OCI-LY1 (cell line): ENCODE data around the gene SOS1.
"Not testable (repeated sequence)": the region's sequence is repeated elsewhere in the genome, so short reads cannot be mapped to it uniquely, and the experiment has no call there.

ENCODE experiments used
- H2AFZ ChIP-seq: fragments of 200-600 bp; sonication (generic), shearing (Covaris generic); 2 replicates; pipeline ENCODE4 v1.6.0; 2014; ENCODE audit warnings: antibody characterized with exemption, mild to moderate bottlenecking, low read length
- H3F3A ChIP-seq: fragments of 200-600 bp; sonication (generic), shearing (Covaris generic); 2 replicates; pipeline ENCODE4 v1.6.0; 2014; ENCODE audit warnings: mild to moderate bottlenecking, antibody characterized with exemption, low read length, moderate library complexity; ENCODE audit not compliant: insufficient read depth
- H3K27ac ChIP-seq: fragments of 200-600 bp; sonication (generic); 2 replicates; pipeline ENCODE4 v1.5.1; 2014; ENCODE audit warnings: low read length, mixed run types, mild to moderate bottlenecking, low read depth; ENCODE audit not compliant: poor library complexity, severe bottlenecking
- H3K27me3 ChIP-seq: fragments of 200-600 bp; sonication (generic); 2 replicates; pipeline ENCODE4 v1.6.0; 2014; ENCODE audit warnings: antibody characterized with exemption, mild to moderate bottlenecking, low read length, moderate library complexity; ENCODE audit not compliant: insufficient read depth
- H3K36me3 ChIP-seq: fragments of 200-600 bp; sonication (generic); 2 replicates; pipeline ENCODE4 v1.6.1; 2014; ENCODE audit warnings: mild to moderate bottlenecking, antibody characterized with exemption, low read length, moderate library complexity, mixed read lengths; ENCODE audit not compliant: insufficient read depth
- H3K4me1 ChIP-seq: fragments of 200-600 bp; sonication (generic); 2 replicates; pipeline ENCODE4 v1.5.1; 2014; ENCODE audit warnings: mild to moderate bottlenecking, low read length, moderate library complexity; ENCODE audit not compliant: insufficient read depth, severe bottlenecking
- H3K4me2 ChIP-seq: fragments of 200-600 bp; sonication (generic), shearing (Covaris generic); 2 replicates; pipeline ENCODE4 v1.6.1; 2014; ENCODE audit warnings: low read length
- H3K4me3 ChIP-seq: fragments of 200-600 bp; sonication (generic); 2 replicates; pipeline ENCODE4 v1.5.1; 2014; ENCODE audit warnings: low read length, low read depth, mild to moderate bottlenecking, mixed read lengths; ENCODE audit not compliant: poor library complexity, severe bottlenecking
- H3K79me2 ChIP-seq: fragments of 200-600 bp; shearing (Covaris generic); 2 replicates; pipeline ENCODE4 v1.6.1; 2016; ENCODE audit warnings: mixed run types, low read length, mixed read lengths; ENCODE audit not compliant: insufficient read depth
- H3K9ac ChIP-seq: fragments of 200-600 bp; sonication (generic), shearing (Covaris generic); 2 replicates; pipeline ENCODE4 v1.6.1; 2014; ENCODE audit warnings: mild to moderate bottlenecking, low read length, mixed read lengths
- H3K9me2 ChIP-seq: fragments of 200-600 bp; sonication (generic), shearing (Covaris generic); 2 replicates; pipeline ENCODE4 v1.6.1; 2014; ENCODE audit warnings: low read depth, mild to moderate bottlenecking, low read length, mixed read lengths
- H3K9me3 ChIP-seq: fragments of 200-600 bp; shearing (Covaris generic); 2 replicates; pipeline ENCODE4 v1.6.1; 2014; ENCODE audit warnings: low read length, mixed read lengths
- H4K20me1 ChIP-seq: fragments of 200-600 bp; sonication (generic), shearing (Covaris generic); 2 replicates; pipeline ENCODE4 v1.6.0; 2016; ENCODE audit warnings: mild to moderate bottlenecking, low read length; ENCODE audit not compliant: insufficient read depth
- EZH2 ChIP-seq: fragments of 200-600 bp; sonication (generic), shearing (Covaris generic); IDR thresholded peaks from 2 replicates; pipeline ENCODE4 v1.8.0; 2017; ENCODE audit warnings: borderline replicate concordance, mixed run types, mild to moderate bottlenecking, antibody characterized with exemption, low read length, moderate library complexity, mixed read lengths
- TF ChIP-seq, protein P1 (sequence below): fragments of 200-600 bp; sonication (generic), shearing (Covaris generic); IDR thresholded peaks from 2 replicates; pipeline ENCODE4 v1.5.1; 2017; ENCODE audit warnings: mild to moderate bottlenecking, antibody characterized with exemption, low read length, moderate library complexity, mixed read lengths

The SOS1 gene

DNA sequence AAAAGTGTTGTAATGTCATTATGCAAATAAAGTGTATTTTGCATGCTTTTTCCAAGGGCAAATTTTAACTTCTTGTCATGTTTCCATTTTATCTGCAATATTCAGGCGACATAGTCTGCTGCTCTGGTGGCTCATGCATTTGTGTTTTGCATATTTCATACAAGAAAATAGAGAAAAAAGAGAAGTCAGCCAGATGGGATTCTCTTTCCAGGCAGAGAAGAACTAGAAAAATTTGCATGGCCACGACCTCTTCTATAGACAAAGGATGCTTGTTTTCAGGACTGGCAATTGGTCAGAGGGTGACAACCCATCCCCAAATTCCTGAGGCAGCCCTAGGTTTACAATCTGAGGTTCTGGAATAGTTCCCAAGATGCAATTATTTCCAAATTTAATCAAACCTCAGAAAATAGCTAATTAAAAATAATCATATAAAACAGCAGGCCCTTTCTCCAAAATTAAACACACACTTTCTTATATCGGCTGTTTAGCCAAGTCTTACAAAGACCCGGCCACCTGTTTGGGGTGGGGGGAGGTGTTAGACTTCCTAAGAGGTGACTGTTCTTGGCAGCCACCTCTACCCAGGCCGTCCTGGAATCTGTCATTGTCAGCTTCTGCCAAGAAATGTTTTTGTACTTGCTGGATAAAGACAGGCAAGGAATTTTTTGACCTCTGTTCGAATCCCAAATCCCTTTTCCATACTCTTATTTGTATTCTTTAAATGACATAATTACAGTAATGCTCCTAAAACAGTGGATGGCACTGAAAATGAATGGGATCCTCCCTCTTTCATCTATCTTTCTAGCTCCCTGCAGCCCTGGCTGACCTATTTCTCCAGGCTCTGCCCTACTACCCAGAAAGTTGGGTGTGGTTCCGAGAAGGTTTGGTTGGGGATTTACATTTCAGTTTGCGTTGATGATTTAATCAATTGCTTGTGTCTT is 20.8 kb upstream of the SOS1 start:
- peak overlapping the region; percentile 49 for H3K27ac ChIP-seq
- no peak overlapping the region for H2AFZ ChIP-seq
- no peaks in the 10 kb centered on the region for H3K9me3 ChIP-seq
- TF ChIP-seq, protein P1, sequence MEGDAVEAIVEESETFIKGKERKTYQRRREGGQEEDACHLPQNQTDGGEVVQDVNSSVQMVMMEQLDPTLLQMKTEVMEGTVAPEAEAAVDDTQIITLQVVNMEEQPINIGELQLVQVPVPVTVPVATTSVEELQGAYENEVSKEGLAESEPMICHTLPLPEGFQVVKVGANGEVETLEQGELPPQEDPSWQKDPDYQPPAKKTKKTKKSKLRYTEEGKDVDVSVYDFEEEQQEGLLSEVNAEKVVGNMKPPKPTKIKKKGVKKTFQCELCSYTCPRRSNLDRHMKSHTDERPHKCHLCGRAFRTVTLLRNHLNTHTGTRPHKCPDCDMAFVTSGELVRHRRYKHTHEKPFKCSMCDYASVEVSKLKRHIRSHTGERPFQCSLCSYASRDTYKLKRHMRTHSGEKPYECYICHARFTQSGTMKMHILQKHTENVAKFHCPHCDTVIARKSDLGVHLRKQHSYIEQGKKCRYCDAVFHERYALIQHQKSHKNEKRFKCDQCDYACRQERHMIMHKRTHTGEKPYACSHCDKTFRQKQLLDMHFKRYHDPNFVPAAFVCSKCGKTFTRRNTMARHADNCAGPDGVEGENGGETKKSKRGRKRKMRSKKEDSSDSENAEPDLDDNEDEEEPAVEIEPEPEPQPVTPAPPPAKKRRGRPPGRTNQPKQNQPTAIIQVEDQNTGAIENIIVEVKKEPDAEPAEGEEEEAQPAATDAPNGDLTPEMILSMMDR: no peak
- TF ChIP-seq EZH2: no peak
- H3K4me1 ChIP-seq: peaks cover 23% of the 10 kb centered on the region
- no peaks in the 10 kb centered on the region for H4K20me1 ChIP-seq
- H3K27me3 ChIP-seq: no peaks in the 10 kb centered on the region
- no peak overlapping the region for H3K9ac ChIP-seq
- no peaks in the 10 kb centered on the region for H3F3A ChIP-seq
- H3K36me3 ChIP-seq: no peaks in the 10 kb centered on the region
- H3K4me3 ChIP-seq: no peak overlapping the region
- H3K9me2 ChIP-seq: no peaks in the 10 kb centered on the region
- H3K79me2 ChIP-seq: no peaks in the 10 kb centered on the region
- H3K4me2 ChIP-seq: peak overlapping the region; percentile 28; the same call in 1 of the 2 replicates

DNA sequence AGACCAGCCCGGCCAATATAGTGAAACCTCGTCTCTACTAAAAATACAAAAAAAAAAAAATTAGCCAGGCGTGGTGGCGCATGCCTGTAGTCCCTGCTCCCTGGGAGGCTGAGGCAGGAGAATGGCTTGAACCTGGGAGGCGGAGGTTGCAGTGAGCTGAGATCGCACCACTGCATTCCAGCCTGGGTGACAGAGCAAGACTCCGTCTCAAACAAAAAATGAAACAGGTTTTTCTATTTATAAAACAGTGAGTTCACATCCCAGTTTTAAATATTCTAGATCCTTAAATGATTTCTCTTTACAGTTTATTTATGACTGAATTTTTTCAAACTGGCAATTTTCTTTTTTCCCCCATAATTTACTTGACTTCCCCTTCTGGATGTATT is 20.1 kb upstream of the SOS1 start:
- H3K27ac ChIP-seq, H2AFZ ChIP-seq, H3K9me2 ChIP-seq, H3K9ac ChIP-seq, H3K27me3 ChIP-seq, H3F3A ChIP-seq, H3K36me3 ChIP-seq, H3K9me3 ChIP-seq, H4K20me1 ChIP-seq, H3K79me2 ChIP-seq: not testable (repeated sequence)
- Histone ChIP-seq H3K4me1 (peaks cover 26% of the 10 kb centered on the region), H3K4me3 (peak overlapping the region; percentile 16), H3K4me2 (peak overlapping the region; percentile 28; the same call in 1 of the 2 replicates)

DNA sequence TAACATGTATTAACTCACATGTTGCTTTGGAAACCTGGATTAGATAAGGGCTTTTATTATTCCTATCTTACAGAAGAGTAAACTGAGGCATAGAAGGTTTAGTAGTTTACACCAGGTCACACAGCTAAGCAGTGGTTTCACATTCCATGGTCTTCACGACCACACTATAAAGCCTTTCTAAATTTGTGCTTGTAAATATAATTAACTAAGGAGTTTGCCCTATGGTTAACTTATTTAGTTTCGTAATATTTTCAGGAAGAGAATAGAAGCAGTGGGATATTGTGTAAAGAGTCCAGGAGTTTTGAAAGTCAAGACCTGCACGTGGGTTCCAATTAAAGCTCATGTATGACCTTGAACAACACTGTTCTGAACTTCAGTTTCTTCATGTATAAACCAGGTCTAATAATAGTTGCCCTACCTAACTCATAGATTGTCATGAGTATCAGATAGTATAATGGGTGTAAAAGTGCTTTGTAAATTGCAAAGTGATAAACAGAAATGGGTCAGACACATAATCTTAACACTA is 19.5 kb upstream of the SOS1 start:
- peak overlapping the region; percentile 16 for H3K4me3 ChIP-seq
- TF ChIP-seq, protein P1: no peak
- TF ChIP-seq EZH2: no peak
- H3K9ac ChIP-seq: no peak overlapping the region
- H3K9me3 ChIP-seq: no peaks in the 10 kb centered on the region
- H3K36me3 ChIP-seq: no peaks in the 10 kb centered on the region
- no peaks in the 10 kb centered on the region for H3K27me3 ChIP-seq
- no peak overlapping the region for H3K27ac ChIP-seq
- H3F3A ChIP-seq: no peaks in the 10 kb centered on the region
- no peak overlapping the region for H2AFZ ChIP-seq
- no peaks in the 10 kb centered on the region for H3K79me2 ChIP-seq
- no peaks in the 10 kb centered on the region for H3K9me2 ChIP-seq
- no peaks in the 10 kb centered on the region for H4K20me1 ChIP-seq
- peaks cover 27% of the 10 kb centered on the region for H3K4me1 ChIP-seq
- no peak overlapping the region for H3K4me2 ChIP-seq
